ENCODE measurements around the gene EPHB2. TPM values are rescaled to one million over a fixed set of nuclear protein-coding genes. Genes with fewer than 3 reads are reported as not detected.

Gene EPHB2
- total RNA-seq, 1 experiment from 2014 or later = 18.5 TPM

DNA sequence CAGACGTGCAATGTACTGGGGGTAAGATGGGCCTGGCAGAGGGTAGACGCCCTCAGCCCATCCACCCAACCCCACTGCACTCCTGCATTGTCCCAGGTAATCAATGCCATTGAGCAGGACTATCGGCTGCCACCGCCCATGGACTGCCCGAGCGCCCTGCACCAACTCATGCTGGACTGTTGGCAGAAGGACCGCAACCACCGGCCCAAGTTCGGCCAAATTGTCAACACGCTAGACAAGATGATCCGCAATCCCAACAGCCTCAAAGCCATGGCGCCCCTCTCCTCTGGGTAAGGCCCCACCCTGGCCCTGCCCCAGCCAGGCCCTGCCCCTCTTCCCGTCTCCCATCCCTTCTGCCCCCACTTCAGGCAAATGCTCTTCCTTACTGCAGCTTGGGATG, 199.6 kb downstream of the EPHB2 start:
- no peak for TF ChIP-seq GRHL2 (CRISPR knock-in tag; IDR thresholded peaks at IDR 0.05; ENCODE audit: insufficient replicate concordance, severe bottlenecking)
- TF ChIP-seq, protein P1, sequence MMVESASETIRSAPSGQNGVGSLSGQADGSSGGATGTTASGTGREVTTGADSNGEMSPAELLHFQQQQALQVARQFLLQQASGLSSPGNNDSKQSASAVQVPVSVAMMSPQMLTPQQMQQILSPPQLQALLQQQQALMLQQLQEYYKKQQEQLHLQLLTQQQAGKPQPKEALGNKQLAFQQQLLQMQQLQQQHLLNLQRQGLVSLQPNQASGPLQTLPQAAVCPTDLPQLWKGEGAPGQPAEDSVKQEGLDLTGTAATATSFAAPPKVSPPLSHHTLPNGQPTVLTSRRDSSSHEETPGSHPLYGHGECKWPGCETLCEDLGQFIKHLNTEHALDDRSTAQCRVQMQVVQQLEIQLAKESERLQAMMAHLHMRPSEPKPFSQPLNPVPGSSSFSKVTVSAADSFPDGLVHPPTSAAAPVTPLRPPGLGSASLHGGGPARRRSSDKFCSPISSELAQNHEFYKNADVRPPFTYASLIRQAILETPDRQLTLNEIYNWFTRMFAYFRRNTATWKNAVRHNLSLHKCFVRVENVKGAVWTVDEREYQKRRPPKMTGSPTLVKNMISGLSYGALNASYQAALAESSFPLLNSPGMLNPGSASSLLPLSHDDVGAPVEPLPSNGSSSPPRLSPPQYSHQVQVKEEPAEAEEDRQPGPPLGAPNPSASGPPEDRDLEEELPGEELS (CRISPR knock-in tag; IDR thresholded peaks at IDR 0.05) = no peak
- no peak for TF ChIP-seq TCF7 (CRISPR knock-in tag; IDR thresholded peaks at IDR 0.05; ENCODE audit: low read depth)
- no peak for TF ChIP-seq JAZF1 (CRISPR knock-in tag; IDR thresholded peaks at IDR 0.05)
- no peak for TF ChIP-seq CREB1 (CRISPR knock-in tag; IDR thresholded peaks at IDR 0.05)
- no peak for TF ChIP-seq JUN (CRISPR knock-in tag; IDR thresholded peaks at IDR 0.05)
- TF ChIP-seq NR1H2 (CRISPR knock-in tag; IDR thresholded peaks at IDR 0.05) = no peak
- TF ChIP-seq ZNF219 (CRISPR knock-in tag; IDR thresholded peaks at IDR 0.05; ENCODE audit: borderline replicate concordance) = no peak
- no peak for TF ChIP-seq USF1 (CRISPR knock-in tag; IDR thresholded peaks at IDR 0.05)
- no peak for TF ChIP-seq ELF4 (CRISPR knock-in tag; IDR thresholded peaks at IDR 0.05; ENCODE audit: low read depth)
- TF ChIP-seq, protein P2, sequence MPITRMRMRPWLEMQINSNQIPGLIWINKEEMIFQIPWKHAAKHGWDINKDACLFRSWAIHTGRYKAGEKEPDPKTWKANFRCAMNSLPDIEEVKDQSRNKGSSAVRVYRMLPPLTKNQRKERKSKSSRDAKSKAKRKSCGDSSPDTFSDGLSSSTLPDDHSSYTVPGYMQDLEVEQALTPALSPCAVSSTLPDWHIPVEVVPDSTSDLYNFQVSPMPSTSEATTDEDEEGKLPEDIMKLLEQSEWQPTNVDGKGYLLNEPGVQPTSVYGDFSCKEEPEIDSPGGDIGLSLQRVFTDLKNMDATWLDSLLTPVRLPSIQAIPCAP (CRISPR knock-in tag; IDR thresholded peaks at IDR 0.05) = no peak
- TF ChIP-seq, protein P3, sequence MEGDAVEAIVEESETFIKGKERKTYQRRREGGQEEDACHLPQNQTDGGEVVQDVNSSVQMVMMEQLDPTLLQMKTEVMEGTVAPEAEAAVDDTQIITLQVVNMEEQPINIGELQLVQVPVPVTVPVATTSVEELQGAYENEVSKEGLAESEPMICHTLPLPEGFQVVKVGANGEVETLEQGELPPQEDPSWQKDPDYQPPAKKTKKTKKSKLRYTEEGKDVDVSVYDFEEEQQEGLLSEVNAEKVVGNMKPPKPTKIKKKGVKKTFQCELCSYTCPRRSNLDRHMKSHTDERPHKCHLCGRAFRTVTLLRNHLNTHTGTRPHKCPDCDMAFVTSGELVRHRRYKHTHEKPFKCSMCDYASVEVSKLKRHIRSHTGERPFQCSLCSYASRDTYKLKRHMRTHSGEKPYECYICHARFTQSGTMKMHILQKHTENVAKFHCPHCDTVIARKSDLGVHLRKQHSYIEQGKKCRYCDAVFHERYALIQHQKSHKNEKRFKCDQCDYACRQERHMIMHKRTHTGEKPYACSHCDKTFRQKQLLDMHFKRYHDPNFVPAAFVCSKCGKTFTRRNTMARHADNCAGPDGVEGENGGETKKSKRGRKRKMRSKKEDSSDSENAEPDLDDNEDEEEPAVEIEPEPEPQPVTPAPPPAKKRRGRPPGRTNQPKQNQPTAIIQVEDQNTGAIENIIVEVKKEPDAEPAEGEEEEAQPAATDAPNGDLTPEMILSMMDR (IDR thresholded peaks at IDR 0.05) = no peak
- TF ChIP-seq ZNF416 (CRISPR knock-in tag; IDR thresholded peaks at IDR 0.05) = no peak
- no peak for TF ChIP-seq CBFB (CRISPR knock-in tag; IDR thresholded peaks at IDR 0.05; ENCODE audit: low read depth)
- TF ChIP-seq, protein P4, sequence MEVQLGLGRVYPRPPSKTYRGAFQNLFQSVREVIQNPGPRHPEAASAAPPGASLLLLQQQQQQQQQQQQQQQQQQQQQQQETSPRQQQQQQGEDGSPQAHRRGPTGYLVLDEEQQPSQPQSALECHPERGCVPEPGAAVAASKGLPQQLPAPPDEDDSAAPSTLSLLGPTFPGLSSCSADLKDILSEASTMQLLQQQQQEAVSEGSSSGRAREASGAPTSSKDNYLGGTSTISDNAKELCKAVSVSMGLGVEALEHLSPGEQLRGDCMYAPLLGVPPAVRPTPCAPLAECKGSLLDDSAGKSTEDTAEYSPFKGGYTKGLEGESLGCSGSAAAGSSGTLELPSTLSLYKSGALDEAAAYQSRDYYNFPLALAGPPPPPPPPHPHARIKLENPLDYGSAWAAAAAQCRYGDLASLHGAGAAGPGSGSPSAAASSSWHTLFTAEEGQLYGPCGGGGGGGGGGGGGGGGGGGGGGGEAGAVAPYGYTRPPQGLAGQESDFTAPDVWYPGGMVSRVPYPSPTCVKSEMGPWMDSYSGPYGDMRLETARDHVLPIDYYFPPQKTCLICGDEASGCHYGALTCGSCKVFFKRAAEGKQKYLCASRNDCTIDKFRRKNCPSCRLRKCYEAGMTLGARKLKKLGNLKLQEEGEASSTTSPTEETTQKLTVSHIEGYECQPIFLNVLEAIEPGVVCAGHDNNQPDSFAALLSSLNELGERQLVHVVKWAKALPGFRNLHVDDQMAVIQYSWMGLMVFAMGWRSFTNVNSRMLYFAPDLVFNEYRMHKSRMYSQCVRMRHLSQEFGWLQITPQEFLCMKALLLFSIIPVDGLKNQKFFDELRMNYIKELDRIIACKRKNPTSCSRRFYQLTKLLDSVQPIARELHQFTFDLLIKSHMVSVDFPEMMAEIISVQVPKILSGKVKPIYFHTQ (CRISPR knock-in tag; IDR thresholded peaks at IDR 0.05) = no peak
- no peak for TF ChIP-seq ATF1 (CRISPR knock-in tag; IDR thresholded peaks at IDR 0.05)
- Mint-ChIP-seq H3K9me3 (no peaks in the 10 kb centered on the region), H3K27me3 (ENCODE audit: low read depth) (no peaks in the 10 kb centered on the region), H3K4me3 (no peak overlapping the region), H3K27ac (no peak overlapping the region), H3K4me1 (no peaks in the 10 kb centered on the region), H3K36me3 (no peaks in the 10 kb centered on the region)
- ChIA-PET CTCF (no interaction called here), POLR2A (interaction anchor here (0.6 kb wide), 1 partner anchor 377 kb away, joined by 6 read pairs; no protein-coding TSS in a partner anchor)
- DNase-seq (ENCODE audit: low spot score) = no peak
- ATAC-seq = no peak

DNA sequence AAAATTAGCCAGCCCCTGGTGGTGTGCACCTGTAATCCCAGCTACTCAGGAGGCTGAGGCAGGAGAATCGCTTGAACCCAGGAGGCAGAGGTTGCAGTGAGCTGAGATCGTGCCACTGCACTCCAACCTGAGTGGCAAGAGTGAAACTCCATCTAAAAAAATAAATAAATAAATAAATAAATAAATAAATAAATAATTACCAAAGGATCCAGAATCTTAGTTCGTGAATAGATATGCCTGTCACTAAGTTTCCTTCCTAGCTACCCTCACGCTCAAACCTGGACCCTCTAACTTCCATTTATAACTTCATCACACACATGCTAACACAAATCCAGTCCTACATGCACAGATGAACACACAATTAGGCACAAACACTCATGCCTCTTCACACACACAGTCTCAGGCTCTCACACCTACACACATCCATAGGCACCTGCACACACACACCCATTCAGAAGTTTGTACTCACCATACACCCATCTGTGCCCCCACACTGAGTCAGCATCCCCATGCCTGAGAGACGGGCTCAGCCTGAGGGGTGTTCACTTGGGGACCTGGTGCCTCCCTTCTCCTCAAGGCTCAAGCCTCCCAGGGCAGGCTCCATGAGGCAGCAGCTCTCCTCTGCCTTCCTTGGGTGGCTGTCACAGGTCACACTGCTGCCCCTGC, 200.5 kb downstream of the EPHB2 start:
- CTCF ChIA-PET = no interaction called here
- POLR2A ChIA-PET = no interaction called here
- no peak for DNase-seq (ENCODE audit: low spot score)
- ATAC-seq = no peak
- Mint-ChIP-seq H3K9me3 (no peaks in the 10 kb centered on the region), H3K27me3 (ENCODE audit: low read depth) (no peaks in the 10 kb centered on the region), H3K36me3 (no peaks in the 10 kb centered on the region), H3K4me3 (no peak overlapping the region), H3K4me1 (no peaks in the 10 kb centered on the region), H3K27ac (no peak overlapping the region)
- TF ChIP-seq, protein P5, sequence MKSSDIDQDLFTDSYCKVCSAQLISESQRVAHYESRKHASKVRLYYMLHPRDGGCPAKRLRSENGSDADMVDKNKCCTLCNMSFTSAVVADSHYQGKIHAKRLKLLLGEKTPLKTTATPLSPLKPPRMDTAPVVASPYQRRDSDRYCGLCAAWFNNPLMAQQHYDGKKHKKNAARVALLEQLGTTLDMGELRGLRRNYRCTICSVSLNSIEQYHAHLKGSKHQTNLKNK (CRISPR knock-in tag; IDR thresholded peaks at IDR 0.05) = no peak
- TF ChIP-seq TEAD1 (CRISPR knock-in tag; IDR thresholded peaks at IDR 0.05) (no peak), USF1 (CRISPR knock-in tag; IDR thresholded peaks at IDR 0.05) (no peak), MXD4 (CRISPR knock-in tag; IDR thresholded peaks at IDR 0.05; ENCODE audit: borderline replicate concordance) (no peak), GABPB1 (CRISPR knock-in tag; IDR thresholded peaks at IDR 0.05) (no peak), RELA (CRISPR knock-in tag; IDR thresholded peaks at IDR 0.05; ENCODE audit: borderline replicate concordance) (no peak), NFE2L1 (CRISPR knock-in tag; IDR thresholded peaks at IDR 0.05) (no peak), GTF2I (CRISPR knock-in tag; conservative IDR thresholded peaks at IDR 0.05) (no peak)
